Skin of body (tissue), 3 donors: Measurements from ENCODE around the gene ABCG2. TPM values are rescaled to one million over a fixed set of nuclear protein-coding genes. Genes with fewer than 3 reads are reported as not detected.

Experiments used
- DNase-seq: peaks from one replicate; lab custom pipeline; 2025; lab: John Stamatoyannopoulos, UW
- small RNA-seq: library from RNA; depleted of rRNA; stranded (forward); fragments of <200 nt; gene quantifications from one replicate; pipeline ENCODE3, GENCODE V24; 2014; ENCODE audit warnings: low replicate concordance
- total RNA-seq: library from RNA; depleted of rRNA; stranded (reverse); fragments of >200 nt; gene quantifications from one replicate; pipeline ENCODE4 v1.2.3, GENCODE V29; 2014

ABCG2 gene
- total RNA-seq, 1 donor from 2014 or later: 7.0 TPM

GRCh38 chr4:88070031-88070430, 88.4 kb downstream of the ABCG2 start:
- DNase-seq: no peak

DNA sequence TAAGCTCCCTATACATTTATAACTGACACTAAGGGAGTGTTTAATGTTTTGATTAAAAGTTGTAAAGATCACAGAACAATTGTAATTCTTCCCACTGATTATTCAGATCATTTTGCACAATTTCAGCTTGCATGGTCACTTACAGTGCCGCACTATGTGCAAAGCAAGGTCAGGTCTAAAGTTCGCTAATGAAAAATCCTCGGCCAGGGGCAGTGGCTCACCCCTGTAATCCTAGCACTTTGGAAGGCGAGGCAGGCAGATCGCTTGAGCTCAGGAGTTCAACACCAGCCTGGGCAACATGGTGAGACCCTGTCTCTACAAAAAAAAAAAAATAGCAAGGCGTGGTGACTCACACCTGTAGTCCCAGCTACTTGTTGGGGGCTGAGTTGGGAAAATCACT, 94.0 kb downstream of the ABCG2 start:
- DNase-seq: no peak

GRCh38 chr4:88063634-88064296, 94.7 kb downstream of the ABCG2 start:
- DNase-seq: no peak

DNA sequence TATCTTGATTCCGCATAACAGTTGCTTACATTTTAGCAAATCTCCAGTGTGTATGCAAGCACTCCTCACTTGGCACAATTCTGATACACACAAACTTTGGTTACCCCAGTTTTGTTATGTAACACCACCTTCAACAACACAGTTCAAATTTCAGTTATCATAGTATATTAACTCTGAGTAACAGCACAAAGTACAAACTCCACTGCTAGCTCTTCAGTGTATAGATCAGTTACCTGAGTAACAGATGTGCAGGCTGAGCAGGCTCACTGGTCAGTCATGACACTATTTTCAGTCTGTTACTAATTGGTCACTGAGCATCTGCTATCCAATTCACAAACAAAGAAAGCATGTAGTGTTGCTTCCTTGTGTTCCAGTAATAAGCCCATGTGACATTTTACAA, 95.6 kb downstream of the ABCG2 start:
- no peak for DNase-seq

- DNase-seq: no peak
These were observed 96.1 kb downstream of the ABCG2 start for GRCh38 chr4:88062311-88062710.

DNA sequence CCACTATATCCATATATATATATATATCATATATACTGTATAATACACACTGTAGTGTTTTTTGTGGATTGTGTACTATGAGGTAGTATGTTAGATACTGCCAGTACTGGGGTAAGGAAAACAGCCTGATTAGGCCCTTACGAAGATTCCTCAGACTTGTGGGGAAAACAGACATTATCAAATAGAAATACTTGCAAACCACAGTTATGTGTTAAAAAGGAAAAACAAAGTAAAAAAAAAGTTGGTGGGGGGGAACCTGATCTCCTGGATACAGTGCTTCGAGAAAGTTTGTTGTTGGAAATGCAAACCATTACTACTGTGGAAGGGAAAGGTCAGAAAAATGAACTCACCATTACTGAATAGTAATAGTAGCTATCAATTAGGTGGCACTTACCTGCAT, 98.0 kb downstream of the ABCG2 start:
- no peak for DNase-seq

DNA sequence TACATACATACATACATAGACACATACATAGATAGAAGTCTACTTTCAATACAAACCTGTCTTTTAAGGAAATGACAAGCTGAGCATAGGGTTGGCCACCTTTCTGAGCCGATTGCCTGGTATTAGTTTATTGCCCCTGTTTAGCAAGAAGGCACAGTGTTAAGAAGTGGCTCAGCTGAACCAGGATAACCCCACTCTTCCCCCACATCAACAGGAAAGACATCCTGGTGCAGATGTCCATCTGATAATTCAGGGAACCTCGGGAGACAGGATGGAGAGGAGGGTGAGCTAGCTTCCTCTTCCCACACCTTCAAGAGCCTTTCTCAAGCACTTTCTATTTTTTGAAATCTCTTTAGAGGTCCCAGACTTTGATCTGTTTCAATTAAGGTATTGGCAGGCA, 98.7 kb downstream of the ABCG2 start:
- no peak for DNase-seq

DNA sequence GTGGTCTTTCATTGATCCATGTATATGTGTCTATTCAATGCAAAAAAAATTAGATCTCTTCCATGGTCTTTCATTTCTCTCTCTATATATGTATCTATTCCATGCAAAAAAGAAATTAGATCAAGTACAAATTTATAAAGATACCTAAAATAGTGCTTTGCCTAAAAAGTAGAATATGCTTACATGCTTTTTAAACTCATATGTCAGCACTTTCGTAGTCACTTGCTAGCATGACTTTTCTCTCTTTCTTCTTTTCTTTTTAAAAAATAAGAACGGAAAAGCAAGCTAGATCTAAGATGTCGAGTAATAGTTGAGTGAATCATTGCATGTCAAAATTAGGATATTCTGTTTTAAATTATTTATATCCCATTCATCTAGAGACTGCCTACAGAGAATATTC, 100.1 kb downstream of the ABCG2 start:
- DNase-seq: no peak

DNA sequence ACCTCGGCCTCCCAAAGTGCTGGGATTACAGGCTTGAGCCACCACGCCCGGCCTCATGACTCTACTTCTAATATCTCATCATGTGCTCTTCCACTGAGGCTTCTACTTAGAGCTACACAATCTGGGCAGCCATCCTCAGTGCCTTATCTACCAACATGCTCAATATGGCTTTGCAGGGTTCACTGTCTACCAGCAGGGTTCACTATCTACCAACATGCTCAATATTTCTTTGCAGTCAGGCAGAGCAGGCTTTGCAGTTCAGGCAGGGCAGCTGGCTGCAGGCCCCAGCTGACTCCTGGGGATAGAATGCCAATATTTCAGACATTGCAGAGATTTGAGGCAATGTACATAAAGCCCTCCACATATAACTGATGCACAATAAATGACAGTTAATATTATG, 103.5 kb downstream of the ABCG2 start:
- no peak for DNase-seq

- DNase-seq: no peak
These were observed 104.2 kb downstream of the ABCG2 start for GRCh38 chr4:88054229-88054628.

- DNase-seq: no peak
These were observed 113.4 kb downstream of the ABCG2 start for GRCh38 chr4:88045021-88045420.

DNA sequence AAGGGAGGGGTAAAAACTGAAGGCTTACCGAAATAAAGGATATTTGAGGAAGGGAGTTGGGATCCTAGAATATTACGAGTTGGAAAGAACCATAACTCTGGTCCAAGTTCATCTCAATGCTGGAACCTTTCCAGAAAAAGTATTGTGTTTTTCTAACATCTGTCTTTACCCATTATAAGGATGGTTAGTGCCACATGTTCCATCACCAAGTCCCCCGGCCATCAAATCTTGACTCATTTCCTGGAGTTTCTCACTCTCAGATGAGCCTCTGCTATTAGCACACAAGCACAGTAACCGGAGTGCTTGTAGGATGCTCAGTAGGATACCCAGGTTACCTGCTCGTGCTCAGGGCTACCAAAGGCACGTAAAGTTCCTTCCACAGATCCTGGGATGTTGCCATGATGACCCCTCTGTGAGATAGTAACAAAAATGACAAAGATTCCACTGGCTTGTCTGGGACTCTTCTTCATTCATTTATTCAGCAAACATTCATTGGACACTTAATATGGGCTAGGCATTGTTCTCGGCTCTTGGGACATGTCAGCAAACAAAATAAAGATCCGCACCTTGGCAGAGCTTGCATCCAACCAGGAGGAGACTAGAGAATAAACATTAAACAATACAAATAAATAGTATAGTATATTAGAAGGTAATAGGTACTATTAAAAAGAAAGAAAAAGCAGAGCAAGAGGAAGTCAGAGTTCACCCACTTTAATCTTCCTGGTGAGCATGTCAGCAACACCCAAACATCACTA, 114.7 kb downstream of the ABCG2 start:
- DNase-seq: no peak

DNA sequence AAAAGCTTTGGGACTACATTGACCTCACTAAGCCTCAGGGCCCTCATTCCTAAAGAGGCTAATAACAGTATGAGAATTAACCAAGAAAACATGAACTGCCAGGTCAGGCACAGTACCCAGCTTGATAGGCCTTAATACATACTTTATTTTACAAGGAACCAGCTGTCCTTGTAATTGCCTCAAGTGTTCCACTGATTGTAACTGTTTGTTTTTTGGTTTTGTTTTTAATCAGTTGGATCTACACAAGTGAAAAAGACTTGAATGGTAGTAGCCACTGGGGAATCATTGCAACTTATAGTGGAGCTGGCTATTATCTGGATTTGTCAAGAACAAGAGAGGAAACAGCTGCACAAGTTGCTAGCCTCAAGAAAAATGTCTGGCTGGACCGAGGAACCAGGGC, 115.4 kb downstream of the ABCG2 start:
- no peak for DNase-seq

DNA sequence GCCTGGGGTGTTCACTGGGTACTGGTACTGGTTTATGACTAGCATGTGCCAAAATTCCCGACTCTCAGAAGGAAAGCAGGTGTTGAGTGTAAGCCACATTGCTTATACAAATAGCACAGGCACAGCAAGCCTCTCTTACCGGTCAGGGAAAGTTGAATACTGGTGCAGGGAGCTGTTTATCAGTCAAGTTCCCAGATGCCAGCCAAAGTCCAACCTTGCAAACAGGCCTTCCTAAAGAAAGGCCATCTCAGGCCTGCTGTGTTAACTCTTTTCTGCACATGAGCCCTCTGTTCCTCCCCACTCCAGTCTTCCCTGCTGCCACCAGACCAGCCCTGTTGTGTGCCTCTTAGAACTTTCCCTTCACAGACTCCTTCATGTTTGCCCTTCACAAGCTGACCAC, 116.8 kb downstream of the ABCG2 start:
- DNase-seq: no peak

DNA sequence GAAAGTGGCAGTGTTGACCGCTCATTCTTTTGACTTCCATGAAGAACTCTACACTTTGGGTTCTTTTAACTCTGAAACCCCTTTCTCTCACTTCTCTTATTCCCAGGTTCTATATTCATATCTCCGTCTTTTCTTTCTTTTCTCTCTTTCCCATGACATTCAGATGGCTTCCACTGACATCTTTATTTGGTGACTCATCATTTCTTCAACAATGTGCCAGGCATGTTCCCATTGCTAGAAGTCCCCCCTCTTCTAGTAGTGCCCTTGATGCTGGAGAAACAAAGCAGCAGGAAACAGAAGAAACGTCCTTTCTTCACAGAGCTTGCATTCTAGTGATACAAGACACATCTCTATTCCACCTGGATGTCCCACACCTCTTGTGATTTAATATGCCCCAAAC, 117.7 kb downstream of the ABCG2 start:
- no peak for DNase-seq

Small RNA genes within 50 kb of the gene (small RNA-seq; reads per million reads assigned to genes)
- gene RNU6-818P (not detected), gene RNU6ATAC31P (not detected)

Other genes starting within 250 kb of the ABCG2 start
- gene SPP1, start 182.9 kb downstream of the ABCG2 start, total RNA-seq: 253 TPM
- gene PKD2, start 151.0 kb downstream of the ABCG2 start, total RNA-seq: 33.4 TPM
- gene PPM1K, start 125.9 kb upstream of the ABCG2 start, total RNA-seq: 34.2 TPM
- 4.9 TPM for gene HERC6, start 220.2 kb upstream of the ABCG2 start, total RNA-seq